GM23248 (cell line): ENCODE data around the gene SETBP1. TPM values are rescaled to one million over a fixed set of nuclear protein-coding genes. Genes with fewer than 3 reads are reported as not detected.
"Not testable (repeated sequence)": the region's sequence is repeated elsewhere in the genome, so short reads cannot be mapped to it uniquely, and the experiment has no call there.

Experiments used
- DNase-seq: peaks from one replicate; pipeline ENCODE4 v3.0.0-alpha.2; 2015
- H2AFZ ChIP-seq: fragments of 200-600 bp; sonication (generic); 2 replicates; pipeline ENCODE4 v1.6.1; 2016; ENCODE audit warnings: antibody characterized with exemption
- H3F3A ChIP-seq: fragments of 200-600 bp; sonication (generic); 2 replicates; pipeline ENCODE4 v1.6.1; 2016; ENCODE audit warnings: mild to moderate bottlenecking, antibody characterized with exemption, mixed run types; ENCODE audit not compliant: insufficient read depth
- H3K27ac ChIP-seq: fragments of 200-600 bp; sonication (generic); 2 replicates; pipeline ENCODE4 v1.5.1; 2016; ENCODE audit warnings: mild to moderate bottlenecking
- H3K27me3 ChIP-seq: fragments of 200-600 bp; sonication (generic); replicated peaks from 2 replicates; pipeline ENCODE4 v1.6.1; 2016; ENCODE audit warnings: mild to moderate bottlenecking; ENCODE audit not compliant: insufficient read depth
- H3K36me3 ChIP-seq: fragments of 200-600 bp; sonication (generic); 2 replicates; pipeline ENCODE4 v1.6.1; 2016; ENCODE audit warnings: low read depth, mild to moderate bottlenecking
- H3K4me1 ChIP-seq: fragments of 200-600 bp; sonication (generic); 2 replicates; pipeline ENCODE4 v1.6.1; 2016; ENCODE audit warnings: mild to moderate bottlenecking; ENCODE audit not compliant: insufficient read depth
- H3K4me2 ChIP-seq: fragments of 200-600 bp; sonication (generic); one replicate; pipeline ENCODE4 v1.6.1; 2016; ENCODE audit warnings: mild to moderate bottlenecking; ENCODE audit not compliant: unreplicated experiment
- H3K4me3 ChIP-seq: fragments of 200-600 bp; sonication (generic); 2 replicates; pipeline ENCODE4 v1.5.1; 2016; ENCODE audit warnings: mild to moderate bottlenecking
- H3K79me2 ChIP-seq: fragments of 200-600 bp; sonication (generic); 2 replicates; pipeline ENCODE4 v1.6.1; 2016; ENCODE audit warnings: mild to moderate bottlenecking; ENCODE audit not compliant: insufficient read depth
- H3K9ac ChIP-seq: fragments of 200-600 bp; sonication (generic); 2 replicates; pipeline ENCODE4 v1.6.1; 2016; ENCODE audit warnings: mild to moderate bottlenecking
- H3K9me2 ChIP-seq: fragments of 200-600 bp; sonication (generic); 2 replicates; pipeline ENCODE4 v1.6.1; 2016; ENCODE audit warnings: mixed run types, mild to moderate bottlenecking, moderate library complexity; ENCODE audit not compliant: insufficient read depth
- H3K9me3 ChIP-seq: fragments of 200-600 bp; sonication (generic); one replicate; pipeline ENCODE4 v1.6.1; 2017; ENCODE audit warnings: low read depth
- H4K20me1 ChIP-seq: fragments of 200-600 bp; sonication (generic); 2 replicates; pipeline ENCODE4 v1.6.0; 2016; ENCODE audit not compliant: insufficient read depth
- EZH2 ChIP-seq: fragments of 200-600 bp; sonication (generic); IDR thresholded peaks from 2 replicates; pipeline ENCODE4 v1.6.1; 2018; ENCODE audit warnings: antibody characterized with exemption, mild to moderate bottlenecking; ENCODE audit not compliant: insufficient read depth, poor library complexity, severe bottlenecking
- EZH2phosphoT487 ChIP-seq: fragments of 200-600 bp; sonication (generic); IDR thresholded peaks from 2 replicates; pipeline ENCODE4 v1.6.1; 2018; ENCODE audit warnings: antibody characterized with exemption, moderate library complexity, mild to moderate bottlenecking, low read depth; ENCODE audit not compliant: insufficient read depth
- WGBS, 2 experiments: methylation state at CpG; one replicate each; pipeline ENCODE4 v1.1.6; 2015 to 2017; ENCODE audit warnings: low lambda C conversion rate in 2 of 2, low coverage in 1 of 2; ENCODE audit errors: missing lambda C conversion rate in 2 of 2; 5-methylcytosine and 5-hydroxymethylcytosine counted together
- in situ Hi-C: fragments of 300-500 bp; cut with MboI; formaldehyde crosslinking; loops from 2 replicates; pipeline ENCODE4 v1.15.0; 2020
- polyA plus RNA-seq: library from polyadenylated mRNA; unstranded; fragments of >200 nt; fragmentation: Nextera tagmentation; extraction: Ambion mirVana; gene quantifications from 2 replicates; pipeline ENCODE4 v1.2.1, GENCODE V29; 2016
- total RNA-seq: library from RNA; depleted of rRNA; stranded (reverse); fragments of >200 nt; shearing (Covaris generic); gene quantifications from 2 replicates; pipeline ENCODE4 v1.2.3, GENCODE V29; 2014

SETBP1 gene
- total and polyA plus RNA-seq, 2 experiments from 2014 or later, result 1.3 to 4.1 TPM

- in situ Hi-C loops, result no loop called here
- H3K4me3 ChIP-seq, result no peak overlapping the region
- no peak overlapping the region for H2AFZ ChIP-seq
- no peak for DNase-seq
- no peaks in the 10 kb centered on the region for H3K36me3 ChIP-seq
- H3K4me2 ChIP-seq, result no peak overlapping the region
- 81 to 86% methylated on average over 6 of the region's 6 CpGs for WGBS, 2 experiments
- H4K20me1 ChIP-seq, result no peaks in the 10 kb centered on the region
- H3K9me3 ChIP-seq, result no peaks in the 10 kb centered on the region
- H3K79me2 ChIP-seq, result no peaks in the 10 kb centered on the region
- H3K27ac ChIP-seq, result no peak overlapping the region
- H3K27me3 ChIP-seq, result no peaks in the 10 kb centered on the region
- no peaks in the 10 kb centered on the region for H3K9me2 ChIP-seq
- no peak overlapping the region for H3K9ac ChIP-seq
- H3K4me1 ChIP-seq, result peaks cover 11% of the 10 kb centered on the region
- TF ChIP-seq EZH2 (no peak), EZH2phosphoT487 (no peak)
- H3F3A ChIP-seq, result no peaks in the 10 kb centered on the region
Measured at GRCh38 chr18:44796429-44797428, 116.0 kb downstream of the SETBP1 start.

GRCh38 chr18:44798433-44799048 is 117.9 kb downstream of the SETBP1 start:
- H2AFZ ChIP-seq, result no peak overlapping the region
- H3F3A ChIP-seq, result peaks cover 5% of the 10 kb centered on the region; the same call in 1 of the 2 replicates
- in situ Hi-C loops, result no loop called here
- H3K36me3 ChIP-seq, result no peaks in the 10 kb centered on the region
- 95 to 98% methylated on average over 3 of the region's 3 CpGs for WGBS, 2 experiments
- H3K9me3 ChIP-seq, result no peaks in the 10 kb centered on the region
- H3K27ac ChIP-seq, result no peak overlapping the region
- no peak overlapping the region for H3K4me3 ChIP-seq
- H3K4me2 ChIP-seq, result no peak overlapping the region
- no peaks in the 10 kb centered on the region for H3K79me2 ChIP-seq
- no peak for TF ChIP-seq EZH2phosphoT487
- no peak for TF ChIP-seq EZH2
- no peak for DNase-seq
- no peak overlapping the region for H3K9ac ChIP-seq
- no peaks in the 10 kb centered on the region for H3K27me3 ChIP-seq
- no peaks in the 10 kb centered on the region for H3K9me2 ChIP-seq
- H4K20me1 ChIP-seq, result no peaks in the 10 kb centered on the region
- peaks cover 14% of the 10 kb centered on the region for H3K4me1 ChIP-seq

- 98% methylated on average over 4 of the region's 4 CpGs for WGBS, 2 experiments
- H4K20me1 ChIP-seq, result no peaks in the 10 kb centered on the region
- in situ Hi-C loops, result no loop called here
Measured at GRCh38 chr18:44799382-44799906, 118.8 kb downstream of the SETBP1 start.

GRCh38 chr18:44799907-44800421 is 119.3 kb downstream of the SETBP1 start:
- H3K4me2 ChIP-seq, result no peak overlapping the region
- no peaks in the 10 kb centered on the region for H3K36me3 ChIP-seq
- no peak overlapping the region for H3K4me3 ChIP-seq
- H3K4me1 ChIP-seq, result peaks cover 18% of the 10 kb centered on the region
- H3K9me3 ChIP-seq, result no peaks in the 10 kb centered on the region
- H3K79me2 ChIP-seq, result no peaks in the 10 kb centered on the region
- no peaks in the 10 kb centered on the region for H3K27me3 ChIP-seq
- H3K9ac ChIP-seq, result no peak overlapping the region
- no peak for TF ChIP-seq EZH2
- no peak for TF ChIP-seq EZH2phosphoT487
- no peaks in the 10 kb centered on the region for H3K9me2 ChIP-seq
- no peaks in the 10 kb centered on the region for H4K20me1 ChIP-seq
- H3K27ac ChIP-seq, result no peak overlapping the region
- in situ Hi-C loops, result no loop called here
- no peak overlapping the region for H2AFZ ChIP-seq
- WGBS, 2 experiments, result 79 to 97% methylated on average over 1 of the region's 1 CpG
- DNase-seq, result no peak
- H3F3A ChIP-seq, result peaks cover 5% of the 10 kb centered on the region; the same call in 1 of the 2 replicates

More at GRCh38 chr18:44799382-44799906, 118.8 kb downstream of the SETBP1 start:
- H3K4me3 ChIP-seq, result no peak overlapping the region
- no peak overlapping the region for H3K4me2 ChIP-seq
- H3K79me2 ChIP-seq, result no peaks in the 10 kb centered on the region
- H3K9me3 ChIP-seq, result no peaks in the 10 kb centered on the region
- H3K9me2 ChIP-seq, result no peaks in the 10 kb centered on the region
- DNase-seq, result no peak
- no peak overlapping the region for H3K9ac ChIP-seq
- H3K27me3 ChIP-seq, result no peaks in the 10 kb centered on the region
- peaks cover 18% of the 10 kb centered on the region for H3K4me1 ChIP-seq
- no peak overlapping the region for H2AFZ ChIP-seq
- no peaks in the 10 kb centered on the region for H3K36me3 ChIP-seq
- no peak overlapping the region for H3K27ac ChIP-seq
- peaks cover 5% of the 10 kb centered on the region; the same call in 1 of the 2 replicates for H3F3A ChIP-seq
- TF ChIP-seq EZH2 (no peak), EZH2phosphoT487 (no peak)

- H4K20me1 ChIP-seq, H3K79me2 ChIP-seq, H3K9ac ChIP-seq, H2AFZ ChIP-seq, H3K9me3 ChIP-seq, H3K9me2 ChIP-seq, H3K4me2 ChIP-seq, H3F3A ChIP-seq, H3K27me3 ChIP-seq, in situ Hi-C loops, H3K36me3 ChIP-seq, H3K27ac ChIP-seq, DNase-seq, H3K4me3 ChIP-seq: not testable (repeated sequence)
- 89 to 95% methylated on average over 8 of the region's 8 CpGs for WGBS, 2 experiments
- H3K4me1 ChIP-seq, result peaks cover 18% of the 10 kb centered on the region
Measured at GRCh38 chr18:44800766-44801165, 120.1 kb downstream of the SETBP1 start.
